HepG2 (cell line): ENCODE measurements around the gene MC1R. TPM values are rescaled to one million over a fixed set of nuclear protein-coding genes. Genes with fewer than 3 reads are reported as not detected.

Source experiments
- KLF15 ChIP-seq: sonication (generic); formaldehyde crosslinking; IDR thresholded peaks from 2 replicates; pipeline ENCODE4 v1.8.1; 2023; ENCODE audit warnings: borderline replicate concordance, mild to moderate bottlenecking, inconsistent platforms, missing genetic modification reagents, mixed read lengths
- MTA3 ChIP-seq: sonication (generic); formaldehyde crosslinking; IDR thresholded peaks from 2 replicates; pipeline ENCODE4 v1.4.0; 2020; ENCODE audit warnings: missing genetic modification reagents
- NFRKB ChIP-seq: fragments of 450-650 bp; IDR thresholded peaks from 2 replicates; pipeline ENCODE4 v1.6.1; 2017
- NR2C2 ChIP-seq: sonication (generic); formaldehyde crosslinking; IDR thresholded peaks from 2 replicates; pipeline ENCODE4 v1.4.0; 2020; ENCODE audit warnings: missing genetic modification reagents, mild to moderate bottlenecking, moderate library complexity, borderline replicate concordance
- PHF21A ChIP-seq: sonication (generic); formaldehyde crosslinking; IDR thresholded peaks from 2 replicates; pipeline ENCODE4 v1.5.0; 2020; ENCODE audit warnings: mild to moderate bottlenecking, missing genetic modification reagents
- POLR2A ChIP-seq, 2 experiments: IDR thresholded peaks; 2 replicates each; pipeline ENCODE4 v1.6.1; 2011; ENCODE audit warnings: low read depth in 2 of 2, low read length in 2 of 2, mild to moderate bottlenecking in 1 of 2, moderate library complexity in 1 of 2; ENCODE audit not compliant: insufficient read depth in 1 of 2
- RARA ChIP-seq: IDR thresholded peaks from 2 replicates; pipeline ENCODE4 v1.6.1; 2016; ENCODE audit warnings: missing genetic modification reagents, missing compliant biosample characterization
- REL ChIP-seq: sonication (generic); formaldehyde crosslinking; conservative IDR thresholded peaks from 2 replicates; pipeline ENCODE4 v1.8.0; 2022; ENCODE audit warnings: mild to moderate bottlenecking, missing genetic modification reagents, moderate library complexity
- SIN3A ChIP-seq: IDR thresholded peaks from 2 replicates; pipeline ENCODE4 v1.6.1; 2011; ENCODE audit warnings: low read depth, mild to moderate bottlenecking, control low read depth, low read length, borderline replicate concordance
- SRSF4 ChIP-seq: fragments of 200-400 bp; formaldehyde crosslinking; IDR thresholded peaks from one replicate; pipeline ENCODE4 v1.6.1; 2018; ENCODE audit warnings: mild to moderate bottlenecking, low read depth, low read length, moderate library complexity; ENCODE audit not compliant: poor library complexity, severe bottlenecking
- ZBTB21 ChIP-seq: sonication (generic); formaldehyde crosslinking; IDR thresholded peaks from 2 replicates; pipeline ENCODE4 v1.4.0; 2020; ENCODE audit warnings: missing genetic modification reagents
- ZFX ChIP-seq: sonication (generic); formaldehyde crosslinking; IDR thresholded peaks from 2 replicates; pipeline ENCODE4 v1.4.0; 2020; ENCODE audit warnings: mild to moderate bottlenecking, low read depth, missing genetic modification reagents, moderate library complexity
- ZNF180 ChIP-seq: sonication (generic); formaldehyde crosslinking; IDR thresholded peaks from 2 replicates; pipeline ENCODE4 v1.4.0; 2020; ENCODE audit warnings: low read depth, missing genetic modification reagents, borderline replicate concordance
- ZNF20 ChIP-seq: sonication (generic); formaldehyde crosslinking; IDR thresholded peaks from 2 replicates; pipeline ENCODE4 v1.4.0; 2020; ENCODE audit warnings: mild to moderate bottlenecking, moderate library complexity, missing genetic modification reagents
- ZNF337 ChIP-seq: sonication (generic); formaldehyde crosslinking; IDR thresholded peaks from 2 replicates; pipeline ENCODE4 v1.5.1; 2020; ENCODE audit warnings: missing genetic modification reagents, low read depth, mild to moderate bottlenecking, borderline replicate concordance
- ZNF598 ChIP-seq: sonication (generic); formaldehyde crosslinking; IDR thresholded peaks from 2 replicates; pipeline ENCODE4 v1.5.1; 2020; ENCODE audit warnings: mild to moderate bottlenecking, missing genetic modification reagents, borderline replicate concordance
- ZNF772 ChIP-seq: sonication (generic); formaldehyde crosslinking; IDR thresholded peaks from 2 replicates; pipeline ENCODE4 v1.5.0; 2020; ENCODE audit warnings: mild to moderate bottlenecking, missing genetic modification reagents
- polyA plus RNA-seq, 8 experiments: library from polyadenylated mRNA; depleted of rRNA in 3 of 8; stranded (reverse) in 7 of 8; unstranded in 1 of 8; fragments of >200 nt; fragmentation: Illumina TruSeq in 4 of 8; extraction: Trizol in 4 of 8; gene quantifications; 2 replicates each; pipeline versions ENCODE4 v1.2.1 to v1.2.3, GENCODE V29; 2011 to 2016; ENCODE audit warnings: low read depth in 4 of 8, missing spikeins in 1 of 8, mixed read lengths in 1 of 8; ENCODE audit not compliant: insufficient read depth in 1 of 8
- total RNA-seq, 5 experiments: library from RNA; depleted of rRNA; stranded (reverse); fragments of >200 nt; fragmentation: Illumina TruSeq; extraction: Trizol; gene quantifications; 2 replicates each; pipeline ENCODE4 v1.2.3, GENCODE V29; 2016; ENCODE audit warnings: low read depth in 1 of 5
- TF ChIP-seq, protein P1 (sequence below): sonication (generic); formaldehyde crosslinking; IDR thresholded peaks from 2 replicates; pipeline ENCODE4 v1.4.0; 2020; ENCODE audit warnings: low read depth, missing genetic modification reagents
- TF ChIP-seq, protein P2 (sequence below): sonication (generic); formaldehyde crosslinking; IDR thresholded peaks from 2 replicates; pipeline ENCODE4 v1.9.0; 2021; ENCODE audit warnings: missing genetic modification reagents, mild to moderate bottlenecking, borderline replicate concordance
- TF ChIP-seq, protein P3 (sequence below): sonication (generic); formaldehyde crosslinking; IDR thresholded peaks from 2 replicates; pipeline ENCODE4 v1.5.1; 2020; ENCODE audit warnings: missing genetic modification reagents, mild to moderate bottlenecking, borderline replicate concordance

The MC1R gene
- total and polyA plus RNA-seq, 2 of the 13 experiments (the other 11 are each of a cell fraction or from before 2014, with no cell fraction given): 9.1 to 14.8 TPM

DNA sequence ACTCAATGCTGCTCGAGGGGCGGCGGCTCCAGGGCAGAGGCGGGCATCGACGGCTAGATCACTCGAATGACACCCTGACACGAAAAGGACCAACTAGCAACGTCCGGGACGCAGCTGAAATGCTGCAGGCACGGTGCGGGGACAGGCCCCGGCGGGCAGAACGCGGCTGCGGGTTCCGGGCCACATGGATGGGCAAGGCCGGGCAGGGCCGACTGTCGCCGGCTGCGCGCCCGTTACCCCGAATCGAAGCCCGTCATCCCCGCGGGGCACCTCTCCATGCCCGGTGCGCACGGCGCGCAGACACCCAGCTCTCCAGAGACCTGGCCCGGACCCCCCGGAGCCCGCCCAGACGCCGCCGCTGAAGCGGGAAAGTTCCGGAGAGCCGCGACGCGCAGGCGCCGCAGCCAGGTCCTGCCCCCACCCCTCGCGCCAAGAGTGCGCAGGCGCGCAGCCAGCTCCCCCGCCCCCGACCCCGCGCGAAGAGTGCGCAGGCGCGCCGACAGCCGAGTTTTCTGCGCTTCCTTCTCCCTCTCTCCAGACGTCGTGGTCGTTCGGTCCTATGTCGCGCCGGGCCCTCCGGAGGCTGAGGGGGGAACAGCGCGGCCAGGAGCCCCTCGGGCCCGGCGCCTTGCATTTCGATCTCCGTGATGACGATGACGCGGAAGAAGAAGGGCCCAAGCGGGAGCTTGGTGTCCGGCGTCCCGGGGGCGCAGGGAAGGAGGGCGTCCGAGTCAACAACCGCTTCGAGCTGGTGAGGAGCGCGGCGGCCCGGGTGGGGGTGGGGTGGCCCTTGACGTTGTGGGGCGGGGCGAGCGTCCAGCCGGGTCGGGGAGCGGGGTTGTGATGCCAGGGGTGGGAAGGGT lies 45.3 kb upstream of the MC1R start, which contains the start of gene TCF25 (continued):
- TF ChIP-seq REL (CRISPR knock-in tag) (no peak), ZNF598 (peak; percentile 77; the same call in 1 of the 2 replicates), NFRKB (no peak), ZNF772 (CRISPR knock-in tag) (peak; percentile 94), MTA3 (no peak), ZNF337 (peak; percentile 77; the same call in 1 of the 2 replicates), SIN3A (no peak), PHF21A (CRISPR knock-in tag) (peak; percentile 23; the same call in 1 of the 2 replicates), RARA (CRISPR knock-in tag) (peak; percentile 48), ZBTB21 (CRISPR knock-in tag) (no peak; the same call in 1 of the 2 replicates), SRSF4 (no peak), KLF15 (CRISPR knock-in tag) (peak; percentile 80; the same call in 1 of the 2 replicates), NR2C2 (CRISPR knock-in tag) (no peak), POLR2A (IDR thresholded peaks at IDR 0.05; ENCODE audit: insufficient read depth in 1 of 2, low read depth in 2 of 2, low read length in 2 of 2) (peak; percentile 74 to 87), ZNF180 (CRISPR knock-in tag) (peak; percentile 87; the same call in 1 of the 2 replicates), ZNF20 (CRISPR knock-in tag) (peak; percentile 96), ZFX (CRISPR knock-in tag) (peak; percentile 98)
- TF ChIP-seq, protein P1, sequence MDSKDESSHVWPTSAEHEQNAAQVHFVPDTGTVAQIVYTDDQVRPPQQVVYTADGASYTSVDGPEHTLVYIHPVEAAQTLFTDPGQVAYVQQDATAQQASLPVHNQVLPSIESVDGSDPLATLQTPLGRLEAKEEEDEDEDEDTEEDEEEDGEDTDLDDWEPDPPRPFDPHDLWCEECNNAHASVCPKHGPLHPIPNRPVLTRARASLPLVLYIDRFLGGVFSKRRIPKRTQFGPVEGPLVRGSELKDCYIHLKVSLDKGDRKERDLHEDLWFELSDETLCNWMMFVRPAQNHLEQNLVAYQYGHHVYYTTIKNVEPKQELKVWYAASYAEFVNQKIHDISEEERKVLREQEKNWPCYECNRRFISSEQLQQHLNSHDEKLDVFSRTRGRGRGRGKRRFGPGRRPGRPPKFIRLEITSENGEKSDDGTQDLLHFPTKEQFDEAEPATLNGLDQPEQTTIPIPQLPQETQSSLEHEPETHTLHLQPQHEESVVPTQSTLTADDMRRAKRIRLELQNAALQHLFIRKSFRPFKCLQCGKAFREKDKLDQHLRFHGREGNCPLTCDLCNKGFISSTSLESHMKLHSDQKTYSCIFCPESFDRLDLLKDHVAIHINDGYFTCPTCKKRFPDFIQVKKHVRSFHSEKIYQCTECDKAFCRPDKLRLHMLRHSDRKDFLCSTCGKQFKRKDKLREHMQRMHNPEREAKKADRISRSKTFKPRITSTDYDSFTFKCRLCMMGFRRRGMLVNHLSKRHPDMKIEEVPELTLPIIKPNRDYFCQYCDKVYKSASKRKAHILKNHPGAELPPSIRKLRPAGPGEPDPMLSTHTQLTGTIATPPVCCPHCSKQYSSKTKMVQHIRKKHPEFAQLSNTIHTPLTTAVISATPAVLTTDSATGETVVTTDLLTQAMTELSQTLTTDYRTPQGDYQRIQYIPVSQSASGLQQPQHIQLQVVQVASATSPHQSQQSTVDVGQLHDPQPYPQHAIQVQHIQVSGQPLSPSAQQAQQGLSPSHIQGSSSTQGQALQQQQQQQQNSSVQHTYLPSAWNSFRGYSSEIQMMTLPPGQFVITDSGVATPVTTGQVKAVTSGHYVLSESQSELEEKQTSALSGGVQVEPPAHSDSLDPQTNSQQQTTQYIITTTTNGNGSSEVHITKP (CRISPR knock-in tag): no peak; the same call in 1 of the 2 replicates
- TF ChIP-seq, protein P2, sequence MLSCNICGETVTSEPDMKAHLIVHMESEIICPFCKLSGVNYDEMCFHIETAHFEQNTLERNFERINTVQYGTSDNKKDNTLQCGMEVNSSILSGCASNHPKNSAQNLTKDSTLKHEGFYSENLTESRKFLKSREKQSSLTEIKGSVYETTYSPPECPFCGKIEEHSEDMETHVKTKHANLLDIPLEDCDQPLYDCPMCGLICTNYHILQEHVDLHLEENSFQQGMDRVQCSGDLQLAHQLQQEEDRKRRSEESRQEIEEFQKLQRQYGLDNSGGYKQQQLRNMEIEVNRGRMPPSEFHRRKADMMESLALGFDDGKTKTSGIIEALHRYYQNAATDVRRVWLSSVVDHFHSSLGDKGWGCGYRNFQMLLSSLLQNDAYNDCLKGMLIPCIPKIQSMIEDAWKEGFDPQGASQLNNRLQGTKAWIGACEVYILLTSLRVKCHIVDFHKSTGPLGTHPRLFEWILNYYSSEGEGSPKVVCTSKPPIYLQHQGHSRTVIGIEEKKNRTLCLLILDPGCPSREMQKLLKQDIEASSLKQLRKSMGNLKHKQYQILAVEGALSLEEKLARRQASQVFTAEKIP (CRISPR knock-in tag): no peak
- TF ChIP-seq, protein P3, sequence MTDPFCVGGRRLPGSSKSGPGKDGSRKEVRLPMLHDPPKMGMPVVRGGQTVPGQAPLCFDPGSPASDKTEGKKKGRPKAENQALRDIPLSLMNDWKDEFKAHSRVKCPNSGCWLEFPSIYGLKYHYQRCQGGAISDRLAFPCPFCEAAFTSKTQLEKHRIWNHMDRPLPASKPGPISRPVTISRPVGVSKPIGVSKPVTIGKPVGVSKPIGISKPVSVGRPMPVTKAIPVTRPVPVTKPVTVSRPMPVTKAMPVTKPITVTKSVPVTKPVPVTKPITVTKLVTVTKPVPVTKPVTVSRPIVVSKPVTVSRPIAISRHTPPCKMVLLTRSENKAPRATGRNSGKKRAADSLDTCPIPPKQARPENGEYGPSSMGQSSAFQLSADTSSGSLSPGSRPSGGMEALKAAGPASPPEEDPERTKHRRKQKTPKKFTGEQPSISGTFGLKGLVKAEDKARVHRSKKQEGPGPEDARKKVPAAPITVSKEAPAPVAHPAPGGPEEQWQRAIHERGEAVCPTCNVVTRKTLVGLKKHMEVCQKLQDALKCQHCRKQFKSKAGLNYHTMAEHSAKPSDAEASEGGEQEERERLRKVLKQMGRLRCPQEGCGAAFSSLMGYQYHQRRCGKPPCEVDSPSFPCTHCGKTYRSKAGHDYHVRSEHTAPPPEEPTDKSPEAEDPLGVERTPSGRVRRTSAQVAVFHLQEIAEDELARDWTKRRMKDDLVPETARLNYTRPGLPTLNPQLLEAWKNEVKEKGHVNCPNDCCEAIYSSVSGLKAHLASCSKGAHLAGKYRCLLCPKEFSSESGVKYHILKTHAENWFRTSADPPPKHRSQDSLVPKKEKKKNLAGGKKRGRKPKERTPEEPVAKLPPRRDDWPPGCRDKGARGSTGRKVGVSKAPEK: no peak
